Peyer's patch (tissue), 4 donors: ENCODE data around the gene S100A3. TPM values are rescaled to one million over a fixed set of nuclear protein-coding genes. Genes with fewer than 3 reads are reported as not detected.
"Not testable (repeated sequence)": the region's sequence is repeated elsewhere in the genome, so short reads cannot be mapped to it uniquely, and the experiment has no call there.

Source experiments
- DNase-seq, 3 donors: peaks; one replicate each; pipeline ENCODE4 v3.0.0-alpha.2; 2017 to 2019
- H3K27ac ChIP-seq, 4 donors: fragments of 200-600 bp; sonication (generic); one replicate each; pipeline ENCODE4 v1.5.1; 2016 to 2019
- H3K27me3 ChIP-seq, 2 donors: fragments of 200-600 bp; sonication (generic); one replicate each; pipeline ENCODE4 v1.5.1; 2019
- H3K36me3 ChIP-seq, 3 donors: fragments of 200-600 bp; sonication (generic); one replicate each; pipeline ENCODE4 v1.5.1; 2016 to 2019
- H3K4me1 ChIP-seq, 4 donors: fragments of 200-600 bp; sonication (generic); one replicate each; pipeline ENCODE4 v1.5.1; 2016 to 2019
- H3K4me3 ChIP-seq, 4 donors: fragments of 200-600 bp; sonication (generic); 1 replicate in 3 of 4; 2 replicates in 1 of 4; pipeline ENCODE4 v1.5.1; 2016 to 2019; ENCODE audit warnings: mild to moderate bottlenecking in 1 of 4
- H3K9me3 ChIP-seq, 4 donors: fragments of 200-600 bp; sonication (generic); one replicate each; pipeline ENCODE4 v1.5.1; 2016 to 2019; ENCODE audit warnings: mild to moderate bottlenecking in 1 of 4
- CTCF ChIP-seq, 6 experiments: fragments of 450-650 bp in 4 of 6; fragments of 200-600 bp in 2 of 6; sonication (generic) in 1 of 6; IDR thresholded peaks; one replicate each; pipeline ENCODE4 v1.5.1; 2017 to 2019; ENCODE audit warnings: antibody characterized with exemption in 6 of 6, mild to moderate bottlenecking in 3 of 6, moderate library complexity in 1 of 6
- POLR2A ChIP-seq, 2 donors: fragments of 450-650 bp; IDR thresholded peaks; one replicate each; pipeline ENCODE4 v1.5.1; 2017; ENCODE audit warnings: antibody characterized with exemption in 2 of 2, mild to moderate bottlenecking in 2 of 2, moderate library complexity in 2 of 2
- total RNA-seq, 4 donors: library from RNA; depleted of rRNA; stranded (reverse); fragments of >200 nt; gene quantifications; one replicate each; pipeline ENCODE4 v1.1.0, GENCODE V29; 2016

The S100A3 gene
- total RNA-seq = not detected

GRCh38 chr1:153548722-153549688 lies at the start of gene S100A3:
Gene S100A3, minus strand, starts transcription at chr1:153549258. Its CDS starts 773 bp downstream, at chr1:153548485.
- Histone ChIP-seq H3K4me1 (peaks cover 4 to 44% (median 20%) of the 10 kb centered on the region in 4 donors), H3K36me3 (no peaks in the 10 kb centered on the region), H3K27ac (peak within 1 kb of the TSS in 3 of 4 donors; percentile 28 to 52 (median 49)), H3K4me3 (no peak within 1 kb of the TSS), H3K27me3 (no peaks in the 10 kb centered on the region), H3K9me3 (no peaks in the 10 kb centered on the region)
- DNase-seq = peak in 2 of 3 donors; percentile 50 to 64
- TF ChIP-seq CTCF (IDR thresholded peaks at IDR 0.05) (no peak), POLR2A (IDR thresholded peaks at IDR 0.05) (no peak)

GRCh38 chr1:153598309-153599172 lies 49.5 kb upstream of the S100A3 start:
- Histone ChIP-seq H3K9me3 (no peaks in the 10 kb centered on the region), H3K27ac (peak overlapping the region in 3 of 4 donors; percentile 37 to 84 (median 66)), H3K27me3 (no peaks in the 10 kb centered on the region), H3K4me1 (peaks cover 0 to 5% (median 2%) of the 10 kb centered on the region in 4 donors), H3K36me3 (no peaks in the 10 kb centered on the region), H3K4me3 (no peak overlapping the region)
- peak in 2 of 3 donors; percentile 70 to 78 for DNase-seq
- TF ChIP-seq CTCF (IDR thresholded peaks at IDR 0.05) (no peak), POLR2A (IDR thresholded peaks at IDR 0.05) (no peak)

GRCh38 chr1:153597206-153597605 lies 48.1 kb upstream of the S100A3 start:
- no peak for TF ChIP-seq POLR2A (IDR thresholded peaks at IDR 0.05)
- no peak for TF ChIP-seq CTCF (IDR thresholded peaks at IDR 0.05)
- no peaks in the 10 kb centered on the region for H3K9me3 ChIP-seq
- peak in 1 of 3 donors; percentile 58 for DNase-seq
- H3K27ac ChIP-seq = peak overlapping the region in 1 of 4 donors; percentile 68
- H3K4me1 ChIP-seq = peaks cover 0 to 5% (median 2%) of the 10 kb centered on the region in 4 donors
- H3K27me3 ChIP-seq = no peaks in the 10 kb centered on the region
- no peaks in the 10 kb centered on the region for H3K36me3 ChIP-seq
- no peak overlapping the region for H3K4me3 ChIP-seq

GRCh38 chr1:153592748-153593147 lies 43.7 kb upstream of the S100A3 start:
- no peak for TF ChIP-seq CTCF (IDR thresholded peaks at IDR 0.05)
- Histone ChIP-seq H3K27ac (no peak overlapping the region), H3K9me3 (no peaks in the 10 kb centered on the region), H3K4me1 (peaks cover 0 to 5% (median 0%) of the 10 kb centered on the region in 4 donors), H3K27me3 (no peaks in the 10 kb centered on the region), H3K4me3 (no peak overlapping the region), H3K36me3 (no peaks in the 10 kb centered on the region)
- DNase-seq = no peak

GRCh38 chr1:153588482-153588881 lies 39.4 kb upstream of the S100A3 start:
- Histone ChIP-seq H3K4me1 (no peaks in the 10 kb centered on the region), H3K36me3 (no peaks in the 10 kb centered on the region), H3K27ac (no peak overlapping the region), H3K27me3 (no peaks in the 10 kb centered on the region), H3K9me3 (no peaks in the 10 kb centered on the region), H3K4me3 (no peak overlapping the region)
- no peak for DNase-seq
- TF ChIP-seq CTCF (IDR thresholded peaks at IDR 0.05) (no peak), POLR2A (IDR thresholded peaks at IDR 0.05) (no peak)

GRCh38 chr1:153588033-153588432 lies 39.0 kb upstream of the S100A3 start:
- H3K36me3 ChIP-seq, DNase-seq: not testable (repeated sequence)

More at GRCh38 chr1:153588033-153588432, 39.0 kb upstream of the S100A3 start:
- not testable (repeated sequence) for H3K4me1 ChIP-seq, H3K9me3 ChIP-seq, H3K27ac ChIP-seq, H3K4me3 ChIP-seq, H3K27me3 ChIP-seq
